CD4-positive, alpha-beta T cell treated with Interleukin-21 for 1 hour (primary cell): ENCODE measurements around the gene KIAA0232.
"Not testable (repeated sequence)": the region's sequence is repeated elsewhere in the genome, so short reads cannot be mapped to it uniquely, and the experiment has no call there.

Experiments
- DNase-seq: peaks from one replicate; pipeline ENCODE4 v3.0.0-alpha.2; 2020

KIAA0232 gene

GRCh38 chr4:6755088-6755753, 27.3 kb upstream of the KIAA0232 start:
- DNase-seq: no peak

GRCh38 chr4:6756345-6756744, 26.2 kb upstream of the KIAA0232 start:
- not testable (repeated sequence) for DNase-seq

- DNase-seq: no peak
These were observed 23.8 kb upstream of the KIAA0232 start for GRCh38 chr4:6758728-6759127.

- no peak for DNase-seq
These were observed 21.7 kb upstream of the KIAA0232 start for GRCh38 chr4:6760865-6761264.

- DNase-seq: no peak
These were observed 20.6 kb upstream of the KIAA0232 start for GRCh38 chr4:6761649-6762615.

- DNase-seq: no peak
These were observed 19.1 kb upstream of the KIAA0232 start for GRCh38 chr4:6763330-6763851.

GRCh38 chr4:6764976-6765620, 17.4 kb upstream of the KIAA0232 start:
- DNase-seq: no peak

- DNase-seq: no peak
These were observed 16.8 kb upstream of the KIAA0232 start for GRCh38 chr4:6765703-6766102.

GRCh38 chr4:6767386-6767747, 15.2 kb upstream of the KIAA0232 start:
- DNase-seq: no peak

- DNase-seq: no peak
These were observed 14.6 kb upstream of the KIAA0232 start for GRCh38 chr4:6767748-6768538.

- no peak for DNase-seq
These were observed 14.0 kb upstream of the KIAA0232 start for GRCh38 chr4:6768539-6768905.

- DNase-seq: peak; percentile 22
These were observed 13.1 kb upstream of the KIAA0232 start for GRCh38 chr4:6769233-6769988.

GRCh38 chr4:6769989-6770420, 12.5 kb upstream of the KIAA0232 start:
- no peak for DNase-seq

- DNase-seq: no peak
These were observed 11.8 kb upstream of the KIAA0232 start for GRCh38 chr4:6770581-6771228.

- DNase-seq: no peak
These were observed 11.3 kb upstream of the KIAA0232 start for GRCh38 chr4:6771229-6771671.

- no peak for DNase-seq
These were observed 10.2 kb upstream of the KIAA0232 start for GRCh38 chr4:6772223-6772928.

GRCh38 chr4:6773106-6773505, 9.4 kb upstream of the KIAA0232 start:
- no peak for DNase-seq

- DNase-seq: no peak
These were observed 8.6 kb upstream of the KIAA0232 start for GRCh38 chr4:6773616-6774540.

- no peak for DNase-seq
These were observed 6.8 kb upstream of the KIAA0232 start for GRCh38 chr4:6775746-6776145.
